Activated CD4-positive, CD25-positive, alpha-beta regulatory T cell (primary cell): Measurements from ENCODE around the gene FRG2B.
"Not testable (repeated sequence)": the region's sequence is repeated elsewhere in the genome, so short reads cannot be mapped to it uniquely, and the experiment has no call there.

Source experiments
- DNase-seq, 4 experiments: peaks; one replicate each; lab custom pipeline; 2025; lab: John Stamatoyannopoulos, UW

FRG2B gene

DNA sequence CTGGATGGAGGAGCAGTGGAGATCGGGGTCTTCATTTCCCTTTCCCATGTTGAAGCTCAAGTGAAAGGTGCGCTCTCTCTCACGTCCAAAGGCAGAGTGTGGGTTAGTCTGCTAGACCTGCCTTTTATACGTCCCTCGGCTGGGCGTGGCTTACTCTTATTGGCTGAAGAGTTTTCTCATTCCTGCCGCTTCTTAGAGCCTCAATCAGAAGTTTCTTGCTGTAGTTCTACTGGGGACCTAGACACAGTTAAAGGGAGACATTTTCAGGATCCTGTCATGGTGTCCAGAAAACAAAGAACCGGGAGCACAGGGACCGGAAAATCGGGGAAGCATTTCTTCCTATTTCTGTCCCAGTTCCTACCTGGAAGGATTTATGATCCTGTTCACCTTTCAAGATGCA, at the start of gene FRG2B:
FRG2B (minus strand) TSS at position 101 of the 400 bp plus-strand sequence; CDS start at position 48, 53 bp downstream.
- DNase-seq = not testable (repeated sequence)

DNA sequence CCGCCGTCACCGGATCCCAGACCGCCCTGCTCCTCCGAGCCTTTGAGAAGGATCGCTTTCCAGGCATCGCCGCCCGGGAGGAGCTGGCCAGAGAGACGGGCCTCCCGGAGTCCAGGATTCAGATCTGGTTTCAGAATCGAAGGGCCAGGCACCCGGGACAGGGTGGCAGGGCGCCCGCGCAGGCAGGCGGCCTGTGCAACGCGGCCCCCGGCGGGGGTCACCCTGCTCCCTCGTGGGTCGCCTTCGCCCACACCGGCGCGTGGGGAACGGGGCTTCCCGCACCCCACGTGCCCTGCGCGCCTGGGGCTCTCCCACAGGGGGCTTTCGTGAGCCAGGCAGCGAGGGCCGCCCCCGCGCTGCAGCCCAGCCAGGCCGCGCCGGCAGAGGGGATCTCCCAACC, 40.9 kb upstream of the FRG2B start:
- DNase-seq = not testable (repeated sequence)

DNA sequence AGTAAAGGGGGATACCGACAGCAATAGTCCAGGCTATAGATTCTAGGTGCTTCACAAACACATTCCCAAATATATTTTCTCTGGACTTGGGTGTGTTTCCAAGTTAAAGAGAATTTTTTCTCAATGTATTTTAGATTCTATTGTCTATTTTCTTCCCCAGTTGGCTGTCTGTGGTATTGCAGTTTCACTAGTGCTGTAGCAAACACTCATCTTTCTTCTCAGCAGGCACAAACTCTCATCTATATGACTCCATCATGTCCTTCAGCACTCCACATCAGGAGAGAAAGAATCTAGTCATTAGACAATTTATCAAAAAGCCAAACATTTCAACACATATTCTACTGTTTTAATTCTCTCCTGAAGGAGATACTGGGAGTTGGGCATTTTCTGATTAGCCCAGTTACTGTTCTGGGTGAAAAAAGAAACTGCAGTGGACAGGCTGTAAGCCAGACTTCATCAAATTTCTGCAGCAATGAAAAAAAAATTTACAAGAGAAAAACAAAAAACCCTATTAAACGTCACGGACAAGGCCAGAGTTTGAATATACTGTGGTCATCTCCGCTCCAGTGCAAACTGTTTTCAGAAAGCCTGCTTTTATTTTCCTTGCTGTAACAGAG, 37.1 kb upstream of the FRG2B start:
- DNase-seq = not testable (repeated sequence)

DNA sequence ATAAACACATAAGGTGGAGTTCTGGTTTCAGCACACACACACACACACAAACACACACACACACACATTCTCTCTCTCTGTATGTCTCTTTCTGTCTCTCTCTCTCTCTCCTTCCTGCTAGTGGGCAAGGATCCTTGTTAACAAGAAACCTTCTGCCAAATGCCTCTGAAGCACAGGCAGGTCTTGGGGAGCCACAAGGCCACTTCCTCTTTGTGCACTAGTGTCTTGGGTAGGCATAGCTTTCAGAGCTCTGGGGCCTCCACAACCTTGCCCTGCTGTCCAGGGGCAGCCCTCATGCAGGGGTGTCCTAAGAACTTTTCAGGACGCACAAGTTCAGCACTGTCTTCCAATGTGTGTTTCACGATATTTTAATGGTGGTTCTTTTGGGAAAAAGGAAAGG, 34.5 kb upstream of the FRG2B start:
- not testable (repeated sequence) for DNase-seq

DNA sequence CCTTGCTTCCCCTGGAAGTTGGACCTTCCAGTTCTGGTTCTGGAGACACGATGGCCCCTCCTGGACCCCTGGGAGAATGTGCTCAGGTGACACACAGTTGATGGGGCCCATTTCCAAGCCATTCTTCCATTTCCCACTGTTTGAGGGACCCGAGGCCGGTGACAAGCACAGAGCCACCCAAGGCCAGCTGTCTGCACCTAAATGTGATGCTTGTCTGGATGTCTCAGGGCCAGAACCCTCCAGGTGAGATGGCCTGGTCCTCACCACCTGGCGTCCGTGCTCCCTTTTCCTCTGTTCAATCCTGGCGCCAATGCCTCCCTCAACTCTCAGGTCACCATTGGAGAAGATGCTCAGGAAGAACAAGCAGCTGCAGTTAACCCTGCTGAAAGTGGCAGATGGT, 33.9 kb upstream of the FRG2B start:
- DNase-seq = not testable (repeated sequence)

DNA sequence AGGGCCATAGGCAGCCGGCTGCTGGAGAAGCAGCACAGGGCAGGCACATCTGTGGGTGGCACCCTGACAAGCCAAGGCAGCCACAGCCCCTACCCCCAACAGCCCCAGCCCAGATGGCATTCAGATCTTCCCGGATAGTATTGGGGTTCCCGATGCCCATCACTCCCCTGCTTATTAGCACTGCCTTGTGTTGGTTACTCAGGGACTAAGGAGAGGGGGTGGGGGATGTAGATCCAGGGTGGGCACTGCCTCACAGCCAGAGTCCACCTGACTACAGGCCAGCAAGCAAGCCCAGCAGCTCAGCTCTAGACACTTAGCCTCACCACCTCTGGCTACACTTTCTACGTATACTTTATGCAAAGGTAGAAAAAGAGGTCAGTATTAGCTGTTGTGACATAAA, 30.7 kb upstream of the FRG2B start:
- not testable (repeated sequence) for DNase-seq

DNA sequence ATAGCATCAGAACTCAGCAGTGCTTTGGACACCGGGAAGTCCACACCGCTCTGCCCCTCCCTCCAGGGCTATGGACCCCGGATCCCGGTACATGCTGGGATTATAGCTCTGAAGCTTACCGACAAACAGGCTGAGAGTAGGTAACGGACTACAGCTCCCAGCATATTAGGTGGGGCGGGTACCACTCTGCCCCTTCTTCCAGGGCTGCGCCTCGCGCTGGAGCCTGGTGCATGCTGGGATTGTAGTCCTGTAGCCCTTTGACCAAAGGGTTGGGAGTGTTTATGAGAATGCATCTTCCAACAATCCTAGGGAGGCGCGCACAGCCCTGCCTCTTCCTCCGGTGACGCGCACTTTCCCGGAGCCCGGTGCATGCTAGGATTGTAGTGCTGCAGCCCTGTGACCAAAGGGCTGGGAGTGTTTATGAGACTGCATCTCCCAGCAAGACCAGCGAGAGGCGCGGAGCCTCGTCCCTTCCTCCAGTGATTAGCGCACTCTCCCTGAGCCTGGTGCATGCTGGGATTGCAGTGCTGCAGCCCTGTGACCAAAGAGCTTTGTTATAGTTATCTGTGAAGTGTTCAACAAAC, 22.4 kb upstream of the FRG2B start:
- not testable (repeated sequence) for DNase-seq

DNA sequence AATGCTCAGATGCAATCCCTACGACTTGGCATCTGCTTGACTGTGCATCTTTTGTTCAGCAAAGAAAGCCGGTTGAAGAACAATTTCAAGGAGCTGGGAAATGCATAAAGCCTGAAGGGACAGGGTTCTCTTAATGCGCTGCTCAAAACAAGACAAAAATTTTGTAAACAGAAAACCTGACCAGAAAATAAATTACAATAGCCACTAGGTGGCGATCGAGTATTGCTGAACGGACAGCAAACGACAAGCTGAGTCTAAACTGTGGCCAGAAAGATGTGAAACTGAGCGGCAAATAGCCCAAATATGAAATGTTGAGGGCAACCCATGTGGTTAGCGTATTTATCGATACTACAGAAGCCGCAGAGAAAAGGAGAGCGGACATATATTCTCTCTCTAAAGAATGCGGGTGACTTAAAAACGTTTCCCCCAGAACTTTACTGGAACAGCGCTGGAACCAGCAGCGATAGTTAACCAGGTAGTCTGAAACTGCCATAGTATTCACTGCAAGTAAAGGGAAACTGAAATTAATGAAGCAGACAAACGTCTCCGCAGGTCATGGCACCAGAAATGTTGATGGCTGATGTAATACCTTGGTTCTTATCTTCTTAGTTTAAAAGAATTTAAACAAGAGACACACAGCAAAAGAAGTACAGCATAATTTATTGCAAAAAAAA, 20.6 kb upstream of the FRG2B start:
- not testable (repeated sequence) for DNase-seq

DNA sequence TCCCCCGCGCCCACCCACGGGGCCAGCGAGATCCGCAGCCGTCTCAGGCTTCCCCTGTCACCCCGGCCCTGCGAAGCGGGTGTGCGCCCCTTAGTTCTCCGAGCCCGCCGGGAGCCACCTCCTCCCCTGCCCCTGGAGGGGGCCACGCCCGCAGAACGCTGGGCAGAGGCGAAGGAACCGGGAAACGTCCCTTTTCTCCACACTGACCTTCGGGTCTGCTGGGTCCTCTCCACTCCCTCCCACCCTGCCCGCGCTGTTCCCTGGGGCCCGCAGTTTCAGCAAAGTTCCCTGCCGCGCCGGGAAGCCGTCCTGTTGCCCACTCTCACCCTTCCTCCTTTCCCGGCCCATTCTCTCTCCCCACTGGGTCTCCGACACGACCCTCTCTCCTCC, 11.2 kb upstream of the FRG2B start:
- DNase-seq = not testable (repeated sequence)

DNA sequence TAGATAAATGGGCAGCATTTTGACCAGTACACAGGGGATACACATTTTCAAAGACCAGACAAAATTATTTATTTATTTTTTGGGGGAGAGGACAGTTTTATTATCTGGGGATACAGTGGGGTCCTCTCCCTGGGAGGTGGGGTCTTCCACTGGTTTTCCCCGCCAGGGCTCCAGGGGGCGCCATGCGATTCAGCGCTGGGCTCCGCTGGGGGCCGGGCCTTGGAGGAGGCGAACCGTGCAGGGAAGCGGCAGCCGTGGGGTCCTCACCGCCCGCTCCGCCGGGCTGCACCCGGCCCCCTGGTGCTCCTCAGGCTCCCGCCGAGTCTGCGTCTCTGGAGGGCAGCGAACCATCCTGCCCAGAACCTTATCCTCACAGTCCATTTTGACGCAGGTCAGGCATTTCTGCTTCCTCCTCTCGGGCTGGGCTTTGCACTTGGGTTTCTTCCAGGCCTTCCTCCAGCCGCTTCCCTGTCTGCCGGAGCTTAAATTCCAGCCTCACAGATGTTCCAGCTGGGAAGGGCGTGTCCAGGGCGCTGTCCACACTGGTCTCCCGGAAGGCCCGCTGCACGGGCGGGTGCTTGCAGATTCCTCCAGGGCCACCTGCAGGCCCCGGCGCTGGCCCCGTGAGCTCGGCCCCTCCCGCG, 10.7 kb upstream of the FRG2B start:
- not testable (repeated sequence) for DNase-seq

DNA sequence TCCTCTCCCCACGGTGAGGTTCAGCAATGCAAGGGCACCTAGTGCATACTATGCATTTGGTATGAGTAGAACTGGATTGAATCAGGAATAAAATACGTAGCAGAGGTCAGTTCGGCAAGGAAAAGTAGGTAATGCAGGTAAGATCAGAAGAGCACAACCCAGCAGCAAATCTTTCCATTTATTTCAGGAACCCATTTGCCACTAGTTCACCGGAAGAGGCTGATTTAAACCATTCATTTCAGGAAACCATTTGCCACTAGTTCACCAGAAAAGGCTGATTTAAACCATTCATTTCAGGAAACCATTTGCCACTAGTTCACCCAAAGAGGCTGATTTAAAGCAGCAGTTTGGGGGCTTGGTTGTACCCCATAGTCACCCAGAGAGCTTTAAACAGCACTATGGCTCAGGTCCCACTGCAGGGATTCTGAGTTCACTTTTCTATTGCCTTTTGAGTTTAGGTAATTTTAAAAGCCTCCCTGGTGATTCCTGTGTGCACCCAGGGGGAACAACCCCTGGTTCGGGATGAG, 4.2 kb upstream of the FRG2B start:
- not testable (repeated sequence) for DNase-seq

DNA sequence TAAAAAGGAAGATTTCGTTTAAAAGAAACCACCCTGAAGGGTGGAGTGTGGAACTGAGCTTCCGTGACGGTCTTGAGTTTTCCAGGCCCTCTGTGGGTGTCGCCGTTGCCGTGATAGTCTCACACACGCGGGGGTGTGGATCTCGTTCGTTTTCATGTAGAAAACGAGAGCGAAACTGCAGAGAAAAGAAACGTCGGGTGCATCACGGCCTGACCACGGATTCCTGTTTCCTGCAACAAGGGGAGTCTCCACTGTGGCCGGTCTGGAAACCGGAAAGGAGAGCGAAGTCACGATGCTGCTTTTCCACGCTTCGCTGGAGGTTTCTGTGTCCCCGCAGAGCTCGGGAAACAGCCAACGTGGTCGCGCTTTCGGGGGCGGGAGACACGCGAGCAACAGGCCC, 4.1 kb downstream of the FRG2B start:
- not testable (repeated sequence) for DNase-seq

DNA sequence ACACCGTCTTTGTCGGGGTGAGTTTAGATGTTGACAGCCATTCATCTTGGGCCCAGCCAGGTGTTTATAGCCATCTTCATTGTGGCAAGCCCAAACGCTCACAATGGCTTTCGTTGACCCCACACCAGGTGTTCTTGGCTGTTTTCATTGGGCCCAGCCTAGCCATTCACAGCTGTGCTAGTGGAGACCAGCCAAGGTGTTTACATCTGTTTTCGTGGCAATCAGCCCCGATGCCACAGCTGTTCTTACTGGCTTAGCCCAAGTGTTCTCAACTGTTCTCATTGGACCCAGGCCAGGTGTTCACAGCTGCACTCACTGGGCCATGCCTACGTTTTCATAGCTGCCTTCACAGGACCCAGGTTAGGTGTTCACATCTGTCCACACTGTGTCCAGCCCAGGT, 7.7 kb downstream of the FRG2B start:
- DNase-seq = no peak

DNA sequence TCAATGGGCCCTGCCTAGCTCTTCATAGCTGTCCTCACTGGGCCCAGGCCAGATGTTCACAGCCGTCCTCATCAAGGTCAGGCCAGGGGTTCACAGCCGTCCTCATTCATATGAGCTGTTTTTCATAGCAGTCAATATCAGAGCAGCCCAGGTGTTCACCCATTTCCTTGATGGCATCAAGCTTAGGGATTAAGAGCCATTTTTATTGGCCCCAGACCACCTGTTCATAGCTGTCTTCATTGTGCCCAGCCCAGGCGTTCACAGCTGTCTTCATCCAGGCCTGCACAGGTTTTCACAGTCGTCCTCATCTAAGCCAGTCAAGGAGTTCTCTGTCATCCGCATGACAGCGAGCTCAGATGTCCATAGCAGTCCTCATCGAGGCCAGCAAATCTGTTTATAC, 9.4 kb downstream of the FRG2B start:
- no peak for DNase-seq

DNA sequence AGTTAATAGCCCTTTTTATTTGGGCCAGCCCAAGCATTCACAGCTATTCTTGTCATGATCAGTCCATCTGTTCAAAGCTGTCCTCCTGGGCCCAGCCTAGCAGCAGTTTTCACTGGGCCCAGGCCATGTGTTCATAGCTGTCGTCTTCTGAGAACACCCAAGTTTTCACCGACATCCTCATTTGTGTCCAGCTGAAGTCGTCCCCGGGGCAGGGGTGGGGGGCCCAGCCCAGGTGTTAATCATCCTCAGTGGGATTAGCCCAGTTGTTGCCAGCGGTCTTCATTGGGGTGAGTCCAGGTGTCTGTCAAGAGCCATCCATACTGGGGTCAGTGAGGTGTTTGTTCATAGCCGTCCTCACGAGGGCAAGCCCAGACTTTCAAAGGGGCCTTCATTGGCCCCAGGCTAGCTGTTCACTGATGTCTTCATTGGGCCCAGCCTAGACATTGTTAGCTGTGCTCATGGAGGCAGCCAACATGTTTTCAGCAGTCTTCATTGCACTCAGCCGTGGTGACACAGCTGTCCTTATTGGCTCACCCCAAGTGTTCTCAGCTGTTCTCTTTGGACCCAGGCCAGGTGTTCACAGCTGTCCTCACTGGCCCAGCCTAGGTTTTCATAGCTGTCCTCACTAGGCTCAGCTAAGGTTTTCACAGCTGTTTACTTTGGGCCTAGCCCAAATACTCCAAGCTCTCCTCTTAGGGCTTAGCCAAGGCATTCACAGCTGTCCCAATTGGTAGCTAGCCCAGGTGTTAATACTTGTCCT, 10.0 kb downstream of the FRG2B start:
- DNase-seq = no peak

DNA sequence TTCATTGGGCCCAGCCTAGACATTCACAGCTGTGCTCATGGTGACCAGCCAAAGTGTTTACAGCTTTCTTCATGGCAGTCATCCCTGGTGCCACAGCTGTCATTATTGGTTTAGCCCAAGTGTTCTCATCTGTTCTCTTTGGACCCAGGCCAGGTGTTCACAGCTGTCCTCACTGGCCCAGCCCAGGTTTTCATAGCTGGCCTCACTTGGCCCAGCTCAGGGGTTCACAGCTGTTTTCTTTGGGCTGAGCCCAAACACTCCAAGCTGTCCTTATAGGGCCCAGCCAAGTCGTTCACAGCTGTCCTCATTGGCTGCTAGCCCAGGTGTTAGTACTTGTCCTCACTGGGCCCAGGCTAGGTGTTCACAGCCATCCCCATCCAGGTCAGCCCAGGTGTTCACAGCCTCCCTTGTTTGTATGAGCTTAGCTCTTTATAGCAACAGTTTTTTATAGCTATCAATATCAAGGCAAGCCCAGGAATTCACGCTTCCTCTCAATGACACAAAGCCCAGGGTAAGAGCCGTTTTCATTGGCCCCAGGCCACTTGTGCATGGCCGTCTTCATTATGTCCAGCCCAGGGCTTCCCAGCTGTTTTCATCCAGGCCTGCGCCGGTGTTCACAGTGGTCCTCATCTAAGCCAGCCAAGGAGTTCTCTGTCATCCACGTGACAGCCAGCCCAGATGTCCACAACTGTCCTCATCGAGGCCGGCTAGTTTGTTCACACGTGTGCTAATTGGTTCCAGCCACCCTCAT, 11.6 kb downstream of the FRG2B start:
- DNase-seq = no peak

DNA sequence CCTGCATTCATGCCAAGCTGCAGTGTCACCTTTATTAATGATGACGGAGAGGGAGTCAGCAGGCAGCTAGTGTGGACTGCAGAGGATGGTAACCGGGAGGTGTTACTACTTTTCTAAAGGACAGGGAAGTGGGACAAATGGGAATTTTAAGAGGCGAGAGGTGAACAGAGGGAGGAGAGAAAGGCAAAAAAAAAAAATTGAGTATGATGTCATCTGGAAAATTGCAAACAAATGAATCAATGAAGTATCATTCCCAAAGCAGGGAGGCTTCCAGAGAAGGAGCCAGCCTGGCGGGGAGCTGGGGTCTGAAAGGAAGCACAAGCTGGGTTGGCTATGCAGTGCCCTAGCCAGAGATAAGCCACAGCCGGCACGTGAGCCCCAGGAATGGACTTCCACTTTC, 12.9 kb downstream of the FRG2B start:
- no peak for DNase-seq

DNA sequence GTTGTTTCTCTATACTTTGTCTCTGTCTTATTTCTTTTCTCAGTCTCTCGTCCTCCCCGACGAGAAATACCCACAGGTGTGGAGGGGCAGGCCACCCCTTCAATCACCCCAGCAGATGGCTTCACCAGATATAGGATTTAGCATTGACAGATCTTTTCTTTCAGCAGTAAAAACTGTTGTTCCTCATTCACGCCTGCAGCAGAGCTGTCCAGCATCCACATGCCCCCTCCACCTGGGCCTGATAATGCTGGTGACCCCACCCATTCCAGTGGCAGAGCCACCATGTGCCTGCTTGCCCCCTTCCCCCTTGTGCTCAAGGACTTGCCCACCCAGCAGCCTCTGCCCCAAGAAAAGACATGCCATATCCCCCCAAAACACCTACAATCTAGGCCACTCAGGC, 15.5 kb downstream of the FRG2B start:
- DNase-seq = no peak

DNA sequence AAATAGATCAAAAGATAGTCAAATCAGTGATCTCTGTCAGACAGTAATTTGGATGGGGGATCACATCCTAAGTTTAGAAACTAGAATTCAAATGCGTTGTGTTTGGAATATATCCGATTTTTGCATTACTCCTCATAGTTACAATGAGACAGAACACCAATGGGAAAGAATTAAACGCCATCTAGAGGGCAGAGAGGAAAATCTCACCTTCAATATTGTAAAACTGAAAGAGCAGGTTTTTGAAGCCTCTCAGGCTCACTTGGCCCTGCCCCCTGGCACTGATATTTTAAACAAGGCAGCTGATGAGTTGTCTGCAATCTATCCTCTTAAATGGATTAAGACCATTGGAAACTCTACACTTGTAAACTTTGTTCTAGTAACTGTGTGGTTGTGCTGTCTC, 17.7 kb downstream of the FRG2B start:
- no peak for DNase-seq

DNA sequence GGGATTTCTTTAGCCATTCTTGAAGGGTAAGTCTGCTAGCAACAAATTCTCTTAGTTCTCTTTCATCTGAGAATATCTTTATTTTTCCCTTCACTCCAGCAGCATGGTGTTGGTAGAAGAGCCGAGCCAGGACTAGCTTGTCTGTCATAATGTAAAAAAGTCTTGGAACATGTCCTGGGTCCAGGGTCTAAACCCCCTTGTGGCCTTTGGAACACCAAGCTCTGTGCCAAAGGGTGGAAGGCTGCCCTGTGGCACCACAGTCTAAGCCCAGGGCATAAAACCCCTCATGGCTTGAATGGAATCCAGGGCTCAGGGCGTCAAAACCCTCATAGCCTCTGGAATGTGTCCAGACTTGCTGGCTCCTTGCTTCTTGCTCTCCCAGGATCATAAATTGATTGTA, 23.2 kb downstream of the FRG2B start:
- DNase-seq = not testable (repeated sequence)

DNA sequence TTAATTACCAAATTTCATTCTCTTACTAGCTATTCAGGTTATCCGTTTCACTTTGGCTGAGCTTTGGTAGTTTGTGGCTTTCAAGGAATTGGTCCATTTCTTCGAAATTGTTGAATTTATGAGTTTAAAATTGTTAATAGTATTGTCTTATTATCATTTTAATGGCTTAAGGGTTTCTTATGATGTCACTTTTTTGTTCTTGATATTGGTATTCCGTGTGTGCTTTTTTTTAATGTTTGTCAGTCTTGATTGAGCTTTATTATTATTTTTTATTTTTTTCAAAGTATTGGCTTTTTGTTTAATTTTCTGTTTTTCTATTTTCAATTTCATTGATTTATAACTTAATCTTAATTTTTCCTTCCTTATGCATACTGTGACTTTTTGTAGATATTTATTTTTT, 25.9 kb downstream of the FRG2B start:
- no peak for DNase-seq
